ENCODE data around the gene CUL3.

The CUL3 gene

DNA sequence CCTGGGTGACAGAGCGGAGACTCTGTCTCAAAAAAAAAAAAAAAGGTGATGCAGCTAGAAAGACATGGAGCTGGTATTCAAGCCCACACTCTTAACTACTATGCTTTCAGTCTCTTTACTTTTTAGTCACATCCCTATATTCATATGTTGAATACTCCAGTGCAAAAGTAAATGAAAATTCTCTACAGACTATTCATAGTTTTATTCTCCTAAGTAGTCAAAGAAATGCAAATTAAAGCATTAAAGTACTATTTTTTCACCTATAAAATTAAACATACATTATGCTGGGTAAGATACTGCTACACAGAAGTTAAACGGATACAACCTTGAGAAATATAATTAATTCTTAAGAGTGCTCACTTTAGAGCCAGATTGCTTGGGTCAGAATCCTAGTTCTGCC lies 7.6 kb downstream of the CUL3 start:
- TF ChIP-seq, protein P1, sequence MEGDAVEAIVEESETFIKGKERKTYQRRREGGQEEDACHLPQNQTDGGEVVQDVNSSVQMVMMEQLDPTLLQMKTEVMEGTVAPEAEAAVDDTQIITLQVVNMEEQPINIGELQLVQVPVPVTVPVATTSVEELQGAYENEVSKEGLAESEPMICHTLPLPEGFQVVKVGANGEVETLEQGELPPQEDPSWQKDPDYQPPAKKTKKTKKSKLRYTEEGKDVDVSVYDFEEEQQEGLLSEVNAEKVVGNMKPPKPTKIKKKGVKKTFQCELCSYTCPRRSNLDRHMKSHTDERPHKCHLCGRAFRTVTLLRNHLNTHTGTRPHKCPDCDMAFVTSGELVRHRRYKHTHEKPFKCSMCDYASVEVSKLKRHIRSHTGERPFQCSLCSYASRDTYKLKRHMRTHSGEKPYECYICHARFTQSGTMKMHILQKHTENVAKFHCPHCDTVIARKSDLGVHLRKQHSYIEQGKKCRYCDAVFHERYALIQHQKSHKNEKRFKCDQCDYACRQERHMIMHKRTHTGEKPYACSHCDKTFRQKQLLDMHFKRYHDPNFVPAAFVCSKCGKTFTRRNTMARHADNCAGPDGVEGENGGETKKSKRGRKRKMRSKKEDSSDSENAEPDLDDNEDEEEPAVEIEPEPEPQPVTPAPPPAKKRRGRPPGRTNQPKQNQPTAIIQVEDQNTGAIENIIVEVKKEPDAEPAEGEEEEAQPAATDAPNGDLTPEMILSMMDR (conservative IDR thresholded peaks at IDR 0.05; ENCODE audit: low read depth, low read length) = no peak
- no peak overlapping the region for H3K4me3 ChIP-seq (IDR thresholded peaks at IDR 0.05; ENCODE audit: insufficient read depth, low read depth, low read length)
- no peak overlapping the region for H3K4me2 ChIP-seq
- H3K79me2 ChIP-seq (ENCODE audit: insufficient read depth, low read depth) = peaks cover 100% of the 10 kb centered on the region
- no peak overlapping the region for H3K27ac ChIP-seq
- no peak overlapping the region for H2AFZ ChIP-seq (ENCODE audit: low read depth)
- H3K36me3 ChIP-seq (ENCODE audit: insufficient read depth) = no peaks in the 10 kb centered on the region
- H3K4me1 ChIP-seq (ENCODE audit: low read depth, poor library complexity, severe bottlenecking) = peaks cover 23% of the 10 kb centered on the region
- peaks cover 63% of the 10 kb centered on the region for H4K20me1 ChIP-seq (ENCODE audit: insufficient read depth)
- H3K9ac ChIP-seq = no peak overlapping the region
- H3K27me3 ChIP-seq (ENCODE audit: insufficient read depth, low read depth) = no peaks in the 10 kb centered on the region

DNA sequence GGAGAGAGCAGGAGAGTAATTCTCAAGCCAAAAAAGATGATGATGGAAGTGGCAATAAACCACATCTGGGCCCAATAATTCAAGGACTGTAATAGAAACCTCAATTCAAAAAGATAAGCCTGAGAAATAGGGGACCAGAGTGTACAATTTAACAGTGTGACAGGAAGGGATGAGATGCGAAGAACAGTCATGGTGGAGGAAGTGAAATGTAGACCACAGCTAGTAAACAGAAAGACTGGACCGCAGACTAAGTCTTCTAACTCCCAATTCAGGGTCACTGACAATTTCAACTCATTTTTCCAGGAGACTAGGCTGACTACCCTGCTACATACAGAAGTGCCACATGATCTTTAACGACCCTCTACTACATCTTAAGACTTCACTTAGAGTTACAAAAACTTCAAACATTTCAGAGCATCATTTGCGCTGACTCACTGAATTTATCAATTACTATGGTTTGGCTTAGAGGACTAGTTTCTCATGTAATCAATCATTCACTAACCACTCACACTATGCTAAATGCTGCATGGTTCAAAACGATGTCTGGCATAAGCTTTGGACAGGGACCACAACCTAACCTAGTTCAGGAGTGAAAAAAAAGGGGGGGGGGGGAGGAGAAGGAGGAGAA lies 9.0 kb downstream of the CUL3 start:
- Histone ChIP-seq H3K4me2 (no peak overlapping the region), H3K4me1 (ENCODE audit: low read depth, poor library complexity, severe bottlenecking) (peaks cover 30% of the 10 kb centered on the region), H4K20me1 (ENCODE audit: insufficient read depth) (peaks cover 71% of the 10 kb centered on the region)

DNA sequence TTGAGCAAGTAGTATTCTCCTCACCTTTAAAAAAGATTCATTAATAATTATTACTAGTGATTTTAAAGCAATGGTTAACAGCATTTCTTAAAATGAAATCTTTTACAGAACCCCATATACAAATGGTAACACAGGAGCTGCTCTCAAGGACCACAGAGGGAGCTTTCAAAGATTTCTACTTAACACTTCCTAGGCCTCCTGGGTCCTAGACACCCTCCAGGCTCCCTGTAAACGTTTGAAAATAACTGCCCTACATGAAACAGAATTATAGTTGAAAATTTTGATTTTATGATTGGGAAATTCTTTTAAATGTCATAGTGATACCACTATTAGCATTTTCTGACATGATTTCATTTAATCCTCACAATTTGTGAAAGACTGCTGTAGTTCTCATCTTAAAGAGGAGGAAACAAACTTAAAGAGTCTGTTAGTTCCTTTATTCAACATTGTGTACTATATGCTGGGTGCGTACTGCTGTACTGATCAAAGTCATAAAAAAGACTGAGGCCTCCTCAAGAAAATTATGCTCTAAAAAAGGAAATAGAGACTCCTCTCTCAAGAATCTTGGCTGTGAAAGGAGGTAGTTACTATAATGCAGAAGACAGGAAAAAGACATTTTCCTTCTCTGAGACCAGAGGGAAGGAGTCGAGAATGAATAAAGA lies 10.6 kb downstream of the CUL3 start:
- Histone ChIP-seq H2AFZ (ENCODE audit: low read depth) (no peak overlapping the region), H3K36me3 (ENCODE audit: insufficient read depth) (no peaks in the 10 kb centered on the region), H3K4me3 (IDR thresholded peaks at IDR 0.05; ENCODE audit: insufficient read depth, low read depth, low read length) (no peak overlapping the region), H3K79me2 (ENCODE audit: insufficient read depth, low read depth) (peaks cover 100% of the 10 kb centered on the region), H4K20me1 (ENCODE audit: insufficient read depth) (peaks cover 71% of the 10 kb centered on the region), H3K27ac (no peak overlapping the region), H3K9ac (no peak overlapping the region), H3K4me2 (no peak overlapping the region), H3K27me3 (ENCODE audit: insufficient read depth, low read depth) (no peaks in the 10 kb centered on the region), H3K4me1 (ENCODE audit: low read depth, poor library complexity, severe bottlenecking) (peaks cover 40% of the 10 kb centered on the region)
- TF ChIP-seq, protein P1 (conservative IDR thresholded peaks at IDR 0.05; ENCODE audit: low read depth, low read length) = no peak

More for the DNA sequence above, 9.0 kb downstream of the CUL3 start:
- no peaks in the 10 kb centered on the region for H3K36me3 ChIP-seq (ENCODE audit: insufficient read depth)
- no peak overlapping the region for H3K9ac ChIP-seq
- H3K27me3 ChIP-seq (ENCODE audit: insufficient read depth, low read depth) = no peaks in the 10 kb centered on the region
- TF ChIP-seq, protein P1 (conservative IDR thresholded peaks at IDR 0.05; ENCODE audit: low read depth, low read length) = no peak
- no peak overlapping the region for H3K27ac ChIP-seq
- no peak overlapping the region for H3K4me3 ChIP-seq (IDR thresholded peaks at IDR 0.05; ENCODE audit: insufficient read depth, low read depth, low read length)
- no peak overlapping the region for H2AFZ ChIP-seq (ENCODE audit: low read depth)
- H3K79me2 ChIP-seq (ENCODE audit: insufficient read depth, low read depth) = peaks cover 100% of the 10 kb centered on the region

DNA sequence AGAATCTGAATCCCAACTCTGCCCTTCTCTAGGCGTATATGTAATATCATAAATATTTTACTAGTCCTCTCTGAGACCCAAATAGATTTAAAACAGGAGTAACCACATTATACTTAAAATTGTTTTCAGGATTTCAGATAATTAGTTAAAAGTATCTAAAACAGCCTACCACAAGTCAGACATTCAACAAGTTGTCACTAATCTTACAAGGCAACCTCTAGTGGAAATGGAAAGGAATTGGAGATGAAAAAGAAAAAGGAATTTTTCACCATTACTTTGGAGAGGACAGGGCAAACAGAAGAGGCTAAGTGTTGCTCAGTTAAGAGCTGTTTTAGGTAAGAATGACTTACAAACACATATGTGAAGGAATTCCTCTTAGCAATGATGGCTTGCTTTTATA lies 11.4 kb downstream of the CUL3 start:
- H3K4me1 ChIP-seq (ENCODE audit: low read depth, poor library complexity, severe bottlenecking) = peaks cover 45% of the 10 kb centered on the region
- H3K27me3 ChIP-seq (ENCODE audit: insufficient read depth, low read depth) = no peaks in the 10 kb centered on the region
- peaks cover 77% of the 10 kb centered on the region for H4K20me1 ChIP-seq (ENCODE audit: insufficient read depth)
- no peak overlapping the region for H3K4me2 ChIP-seq
- H3K4me3 ChIP-seq (IDR thresholded peaks at IDR 0.05; ENCODE audit: insufficient read depth, low read depth, low read length) = no peak overlapping the region
- no peak overlapping the region for H3K27ac ChIP-seq
- H3K36me3 ChIP-seq (ENCODE audit: insufficient read depth) = no peaks in the 10 kb centered on the region
- TF ChIP-seq, protein P1 (conservative IDR thresholded peaks at IDR 0.05; ENCODE audit: low read depth, low read length) = no peak
- H3K9ac ChIP-seq = no peak overlapping the region
- no peak overlapping the region for H2AFZ ChIP-seq (ENCODE audit: low read depth)
- peaks cover 100% of the 10 kb centered on the region for H3K79me2 ChIP-seq (ENCODE audit: insufficient read depth, low read depth)
